HG02763 (cell line): Measurements from ENCODE around the gene AKT3.

ENCODE experiments used
- ATAC-seq: cut with Tn5 transposase; IDR thresholded peaks from one replicate; pipeline ENCODE4 v1.9.1; 2021; ENCODE audit warnings: mild to moderate bottlenecking, moderate library complexity; ENCODE audit not compliant: unreplicated experiment

AKT3 gene

DNA sequence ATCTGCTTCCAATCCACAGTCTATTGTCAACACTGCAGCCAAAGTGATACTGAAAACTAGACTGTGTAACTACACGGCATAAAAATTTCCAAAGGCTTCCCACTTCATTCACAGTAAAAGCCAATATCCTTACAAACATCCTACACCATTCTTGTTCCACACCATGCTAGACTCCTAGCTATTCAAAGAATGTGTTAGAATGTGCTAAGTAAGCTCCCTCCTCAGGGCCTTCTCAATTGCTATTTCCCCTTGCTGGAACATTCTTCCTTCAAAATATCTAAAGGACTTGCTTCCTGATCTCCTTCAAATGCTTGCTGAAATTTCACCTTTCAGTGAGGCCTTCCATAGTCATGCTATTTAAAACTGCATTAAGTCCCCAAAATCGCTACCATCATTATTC, 228.1 kb downstream of the AKT3 start:
- ATAC-seq = no peak

GRCh38 chr1:243620096-243620495, 229.9 kb downstream of the AKT3 start:
- no peak for ATAC-seq

DNA sequence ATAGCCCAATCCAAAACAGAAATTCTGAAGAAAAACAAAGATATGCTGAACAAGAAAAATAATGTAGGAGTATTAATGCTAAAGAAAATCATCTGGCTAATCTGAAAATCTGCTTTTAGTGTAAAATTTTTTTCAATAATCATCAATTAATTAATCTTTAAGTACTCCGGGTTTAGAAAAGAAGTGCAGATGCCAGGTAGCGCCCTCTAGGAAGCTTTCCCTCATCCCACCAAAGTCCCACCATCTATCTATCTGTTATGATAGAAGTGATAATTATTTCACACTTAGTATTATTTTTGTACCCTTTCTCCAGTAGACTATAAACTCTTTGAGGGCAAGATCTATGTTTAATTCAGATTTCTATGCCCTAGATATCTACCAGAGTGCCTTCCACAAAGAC, 240.3 kb downstream of the AKT3 start:
- ATAC-seq = no peak

GRCh38 chr1:243605604-243606003, 244.4 kb downstream of the AKT3 start:
- no peak for ATAC-seq

GRCh38 chr1:243601720-243602119, 248.3 kb downstream of the AKT3 start:
- ATAC-seq = no peak

- ATAC-seq = peak; percentile 47
These were observed 251.6 kb downstream of the AKT3 start for GRCh38 chr1:243598433-243598832.

- ATAC-seq = no peak
These were observed 252.7 kb downstream of the AKT3 start for GRCh38 chr1:243597383-243597782.

GRCh38 chr1:243596431-243597062, 253.5 kb downstream of the AKT3 start:
- peak; percentile 94 for ATAC-seq

DNA sequence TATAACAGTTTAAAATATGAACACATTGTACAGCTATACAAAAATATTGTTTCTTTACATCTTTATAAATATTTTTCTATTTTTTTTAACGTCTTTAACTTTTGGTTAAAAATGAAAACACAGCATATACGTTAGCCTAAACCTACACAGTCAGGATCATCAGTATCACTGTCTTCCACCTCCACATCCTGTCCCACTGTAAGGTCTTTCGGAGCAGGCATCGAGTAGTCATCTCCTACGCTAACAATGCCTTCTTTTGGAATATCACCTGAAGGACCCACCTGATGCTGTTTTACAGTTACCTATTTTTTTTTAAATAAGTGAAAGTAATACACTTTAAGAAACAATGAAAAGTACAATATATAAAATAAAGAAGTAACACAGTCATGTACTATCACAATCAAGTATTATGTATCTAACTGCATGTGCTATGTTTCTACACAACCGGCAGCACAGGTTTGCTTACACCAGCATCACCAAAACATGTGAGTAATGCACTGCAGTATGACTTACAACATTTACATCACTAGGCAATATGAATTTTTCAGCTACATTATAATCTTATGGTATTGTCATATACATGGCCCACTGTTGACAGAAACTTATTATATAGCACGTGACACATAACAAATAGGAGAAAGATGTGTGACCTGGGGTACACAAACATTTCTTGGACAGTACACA, 254.4 kb downstream of the AKT3 start:
- no peak for ATAC-seq

- ATAC-seq = no peak
These were observed 255.6 kb downstream of the AKT3 start for GRCh38 chr1:243594455-243594854.

DNA sequence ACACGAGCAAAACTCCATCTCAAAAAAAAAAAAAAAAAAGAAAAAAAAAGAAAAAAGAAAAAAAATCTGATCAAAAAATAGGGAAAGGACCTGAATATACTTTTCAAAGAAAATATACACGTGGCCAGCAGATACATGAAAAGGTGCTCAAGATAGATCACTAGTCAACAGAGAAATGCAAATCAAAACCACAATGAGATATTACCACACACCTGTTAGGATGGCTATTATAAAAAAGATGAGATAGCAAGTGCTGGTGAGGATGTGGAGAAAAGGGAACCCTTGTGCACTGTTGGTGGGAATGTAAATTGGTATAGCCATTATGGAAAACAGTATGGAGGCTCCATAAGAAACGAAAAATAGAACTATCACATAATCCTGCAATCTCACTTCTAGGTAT, 260.8 kb downstream of the AKT3 start:
- ATAC-seq = peak; percentile 79

GRCh38 chr1:243587823-243588560, 262.1 kb downstream of the AKT3 start:
- peak; percentile 81 for ATAC-seq

DNA sequence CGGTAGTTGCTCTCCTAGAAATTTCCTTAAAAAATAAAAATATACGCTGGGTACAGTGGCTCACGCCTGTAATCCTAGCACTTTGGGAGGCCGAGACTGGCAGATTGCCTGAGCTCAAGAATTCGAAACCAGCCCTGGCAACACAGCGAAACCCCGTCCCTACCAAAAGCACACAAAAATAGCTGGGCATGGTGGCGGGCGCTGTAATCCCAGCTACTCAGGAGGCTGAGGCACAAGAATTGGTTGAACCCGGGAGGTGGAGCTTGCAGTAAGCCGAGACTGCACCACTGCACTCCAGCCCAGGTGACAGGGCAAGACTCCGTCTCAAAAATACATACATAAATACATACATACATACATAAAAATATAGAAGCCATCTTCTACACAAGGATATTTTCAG, 262.8 kb downstream of the AKT3 start:
- ATAC-seq = no peak

DNA sequence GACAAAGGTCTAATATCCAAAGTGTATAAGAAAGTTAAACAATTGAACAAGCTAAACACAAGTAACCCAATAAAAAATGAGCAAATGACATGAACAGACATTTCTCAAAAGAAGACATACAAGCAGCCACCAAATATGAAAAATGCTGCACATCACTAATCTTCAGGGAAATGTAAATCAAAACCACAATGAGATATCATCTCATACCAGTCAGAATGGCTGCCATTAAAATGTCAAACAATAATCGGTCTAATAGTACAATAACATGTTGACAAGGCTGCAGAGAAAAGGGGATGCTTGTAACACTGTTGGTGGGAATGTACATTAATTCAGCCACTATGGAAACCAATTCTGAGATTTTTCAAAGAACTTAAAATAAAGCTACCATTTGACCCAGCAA, 264.1 kb downstream of the AKT3 start:
- no peak for ATAC-seq

DNA sequence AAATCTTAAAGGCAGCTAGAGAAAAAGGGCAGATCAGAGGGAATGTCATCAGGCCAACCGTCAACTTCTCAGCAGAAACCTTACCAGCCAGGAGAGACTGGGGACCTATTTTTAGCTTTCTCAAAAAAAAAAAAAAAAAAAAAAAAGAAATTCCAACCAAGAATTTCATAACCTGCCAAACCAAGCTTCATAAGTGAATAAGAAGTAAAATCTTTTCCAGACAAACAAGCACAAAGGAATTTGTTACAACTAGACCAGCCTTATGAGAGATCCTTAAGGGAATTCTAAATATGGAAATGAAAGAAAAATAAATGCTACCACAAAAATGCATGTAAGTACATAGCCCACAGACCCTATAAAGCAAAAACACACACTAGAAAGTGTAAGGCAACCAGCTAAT, 267.7 kb downstream of the AKT3 start:
- no peak for ATAC-seq

DNA sequence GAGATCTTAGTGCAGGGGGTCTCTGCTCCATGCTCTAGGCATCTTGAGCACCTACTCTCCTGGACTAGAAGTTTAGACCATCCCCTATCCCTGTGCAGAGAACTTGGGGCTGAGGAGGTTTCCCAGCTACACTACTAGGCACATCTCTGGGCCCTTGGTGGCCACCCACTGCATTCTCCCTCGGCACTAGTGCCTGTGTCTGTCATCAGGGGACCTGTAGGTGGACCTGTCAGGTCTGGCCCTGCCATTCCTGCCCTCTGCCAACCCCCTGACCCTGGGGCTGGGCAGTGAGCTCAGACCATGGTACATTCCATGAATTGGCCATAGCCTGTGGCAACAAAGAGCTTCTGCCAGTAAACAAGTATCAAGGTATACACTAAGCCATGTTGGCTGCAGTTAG, 269.1 kb downstream of the AKT3 start:
- ATAC-seq = no peak

DNA sequence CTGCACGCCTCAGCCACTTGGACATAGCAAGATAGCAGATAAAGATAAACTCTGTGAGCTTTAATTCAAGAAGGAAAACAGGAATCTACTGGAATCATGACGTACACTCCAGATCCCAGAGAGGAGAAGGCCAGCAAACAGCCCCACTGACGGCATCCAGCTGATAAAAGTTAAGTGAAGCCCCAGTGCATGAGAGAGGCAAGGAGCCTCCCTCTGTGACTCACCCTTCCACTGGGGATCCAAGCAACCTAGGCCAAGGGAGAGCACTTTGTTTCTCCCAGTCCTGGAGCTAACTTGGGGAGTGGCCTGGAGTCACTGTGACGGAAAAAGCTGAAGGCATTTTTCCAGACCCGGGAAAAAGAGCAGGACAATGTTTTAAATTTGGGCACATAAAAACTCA, 270.0 kb downstream of the AKT3 start:
- no peak for ATAC-seq

GRCh38 chr1:243575070-243575469, 275.0 kb downstream of the AKT3 start:
- ATAC-seq = no peak

- ATAC-seq = no peak
These were observed 277.1 kb downstream of the AKT3 start for GRCh38 chr1:243572940-243573339.

DNA sequence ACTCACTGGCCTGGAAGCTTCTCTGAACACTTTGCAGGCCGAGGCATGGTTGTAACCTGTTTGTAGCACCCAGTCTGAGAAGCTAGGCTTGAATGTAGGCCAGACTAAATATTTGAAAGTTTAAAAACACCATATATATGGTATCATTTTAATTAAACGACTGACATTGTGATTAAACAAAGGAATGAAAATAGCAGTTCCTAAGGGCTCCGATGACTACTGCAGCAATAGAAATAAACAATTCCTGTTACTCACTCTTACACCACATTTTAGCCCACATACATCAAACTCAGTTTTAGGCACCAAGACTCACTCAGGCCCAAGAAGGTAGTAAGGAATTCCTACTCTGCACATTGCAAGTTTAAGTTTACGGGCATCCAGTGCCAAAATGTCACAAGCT, 281.2 kb downstream of the AKT3 start:
- ATAC-seq = no peak

DNA sequence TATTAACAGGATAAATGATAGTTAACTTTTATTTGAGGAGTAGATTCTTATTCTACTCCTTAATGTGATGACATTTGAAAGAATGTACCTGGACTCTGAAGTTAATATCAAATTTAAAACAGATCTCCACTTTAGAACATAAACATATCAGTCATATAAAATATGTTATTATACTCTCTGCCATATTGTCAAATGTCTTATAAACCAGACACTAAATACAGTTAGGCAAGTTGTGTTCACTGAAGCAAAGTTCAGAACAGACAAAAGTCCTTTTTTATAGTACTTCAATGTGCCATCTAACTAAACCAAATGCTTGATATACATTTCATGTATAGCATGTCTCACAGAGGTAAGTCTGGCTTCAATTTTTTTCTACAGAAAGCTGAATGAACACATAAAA, 285.2 kb downstream of the AKT3 start:
- ATAC-seq = no peak

GRCh38 chr1:243563732-243564131, 286.3 kb downstream of the AKT3 start:
- no peak for ATAC-seq
